Fibroblast of skin of left quadriceps (primary cell): ENCODE measurements around the gene HNRNPF.

Experiments
- DNase-seq, 2 experiments: peaks; one replicate each; pipeline ENCODE4 v3.0.0-alpha.2; 2013; ENCODE audit warnings: low read depth in 2 of 2

HNRNPF gene

DNA sequence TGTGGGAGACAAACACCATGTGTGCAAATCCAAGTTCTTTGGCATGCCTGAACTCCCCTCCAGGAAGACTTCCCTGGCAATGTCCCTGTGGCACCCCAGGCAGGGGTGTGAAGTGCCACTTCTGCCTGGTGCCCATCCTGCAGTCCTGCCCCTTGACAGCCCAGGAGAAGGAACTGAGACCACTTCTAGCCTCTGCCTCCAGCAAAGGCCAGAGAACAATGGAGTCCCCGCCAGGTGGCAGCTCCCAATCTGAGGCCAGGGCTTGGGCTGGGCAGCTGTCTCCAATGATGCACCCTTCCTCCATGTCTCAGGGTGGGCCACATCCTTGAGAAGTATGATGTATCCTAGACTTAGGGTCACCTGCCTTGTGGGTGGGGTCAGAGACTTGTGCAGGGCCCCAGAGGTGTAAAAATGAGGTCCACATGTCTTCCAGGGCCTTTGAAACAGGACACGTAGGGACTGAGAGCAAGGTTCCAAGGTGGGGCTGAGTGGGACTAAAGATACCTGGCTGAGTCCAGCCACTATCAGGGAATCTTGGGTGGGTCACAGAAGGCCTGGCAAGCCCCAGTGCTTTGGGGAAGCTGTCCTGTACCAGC is 32.1 kb downstream of the HNRNPF start:
- no peak for DNase-seq

DNA sequence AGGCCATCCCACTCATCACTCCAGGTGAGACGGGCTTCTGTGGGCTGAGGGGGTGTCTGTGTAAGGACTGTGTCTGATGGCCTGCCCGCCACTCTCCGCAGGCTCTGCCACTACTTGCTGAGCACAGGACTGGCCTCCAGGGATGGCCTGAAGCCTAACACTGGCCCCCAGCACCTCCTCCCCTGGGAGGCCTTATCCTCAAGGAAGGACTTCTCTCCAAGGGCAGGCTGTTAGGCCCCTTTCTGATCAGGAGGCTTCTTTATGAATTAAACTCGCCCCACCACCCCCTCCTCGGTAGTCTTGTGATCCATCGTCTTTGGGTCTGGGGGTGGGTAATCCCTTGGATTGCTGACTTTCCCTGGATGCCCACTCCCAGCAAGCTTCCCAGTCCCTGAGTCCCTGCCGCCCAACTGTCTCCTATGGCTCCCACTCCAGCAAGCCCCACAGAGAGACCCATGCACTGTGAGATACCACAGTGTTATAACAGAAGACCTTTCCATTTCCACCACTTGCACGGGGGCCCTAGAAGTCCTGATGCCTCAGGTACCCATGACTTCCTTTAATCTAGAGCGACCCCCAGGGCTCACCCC is 32.8 kb downstream of the HNRNPF start:
- no peak for DNase-seq

DNA sequence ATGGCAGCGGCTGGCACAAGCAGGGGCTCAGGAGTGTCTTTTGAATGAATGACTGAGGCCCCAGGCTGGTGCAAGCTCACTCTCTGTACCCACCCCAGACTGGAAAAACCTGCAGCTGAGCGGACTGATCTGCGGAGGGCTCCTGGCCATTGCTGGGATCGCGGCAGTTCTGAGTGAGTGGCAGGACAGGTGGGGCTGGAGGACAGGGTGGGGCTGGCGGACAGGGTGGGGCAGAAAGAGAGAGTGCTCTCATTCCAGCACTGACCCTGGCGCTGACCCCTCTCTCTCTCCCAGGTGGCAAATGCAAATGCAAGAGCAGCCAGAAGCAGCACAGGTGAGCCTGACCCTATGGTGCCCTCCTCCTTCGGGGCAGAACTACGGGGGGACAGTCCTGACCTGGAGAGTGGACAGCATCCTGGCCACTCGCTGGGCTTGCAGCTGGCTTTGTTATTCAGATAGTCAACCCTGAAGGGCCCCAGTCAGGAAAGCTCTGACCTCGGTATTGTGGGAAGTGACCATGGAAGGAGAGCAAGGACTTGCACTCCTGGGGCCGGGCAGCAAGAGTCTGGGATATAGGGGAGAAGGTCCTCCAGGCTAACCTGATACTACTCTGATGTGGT is 33.5 kb downstream of the HNRNPF start:
- DNase-seq, result no peak

DNA sequence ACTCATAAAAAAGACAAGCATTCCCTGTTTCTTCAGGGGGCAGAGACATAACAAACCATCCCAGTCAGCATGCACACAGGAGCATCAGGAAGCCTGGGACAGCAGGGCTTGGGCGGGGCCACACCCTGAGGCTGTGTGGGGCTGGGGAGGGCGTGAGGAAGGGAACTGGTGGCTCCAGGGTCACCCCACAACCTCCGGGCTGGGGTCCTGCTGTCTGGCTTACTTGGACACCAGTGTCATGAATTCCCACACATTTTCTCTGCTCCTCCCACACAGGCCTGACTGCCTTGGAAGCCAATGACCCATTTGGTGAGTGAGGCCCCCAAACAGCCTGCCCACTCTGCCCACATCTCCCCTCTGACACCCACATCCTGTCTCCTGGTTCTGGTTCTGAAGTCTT is 34.8 kb downstream of the HNRNPF start:
- DNase-seq, result no peak

DNA sequence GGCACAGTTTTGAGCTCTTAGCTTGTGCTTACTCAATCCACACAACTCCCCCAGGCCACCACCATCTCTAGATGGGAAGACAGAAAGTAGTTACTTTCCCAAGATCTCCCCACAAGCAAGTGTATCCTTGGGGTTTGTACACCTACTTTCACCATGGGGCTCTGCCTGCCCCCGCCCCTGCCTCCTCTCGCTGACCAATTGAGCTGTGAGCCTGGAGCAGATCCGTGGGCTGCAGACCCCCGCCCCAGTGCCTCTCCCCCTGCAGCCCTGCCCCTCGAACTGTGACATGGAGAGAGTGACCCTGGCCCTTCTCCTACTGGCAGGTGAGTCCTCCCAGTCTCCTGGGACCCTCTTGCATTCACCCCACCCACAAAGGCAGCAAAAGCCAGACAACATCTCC is 35.5 kb downstream of the HNRNPF start:
- no peak for DNase-seq

DNA sequence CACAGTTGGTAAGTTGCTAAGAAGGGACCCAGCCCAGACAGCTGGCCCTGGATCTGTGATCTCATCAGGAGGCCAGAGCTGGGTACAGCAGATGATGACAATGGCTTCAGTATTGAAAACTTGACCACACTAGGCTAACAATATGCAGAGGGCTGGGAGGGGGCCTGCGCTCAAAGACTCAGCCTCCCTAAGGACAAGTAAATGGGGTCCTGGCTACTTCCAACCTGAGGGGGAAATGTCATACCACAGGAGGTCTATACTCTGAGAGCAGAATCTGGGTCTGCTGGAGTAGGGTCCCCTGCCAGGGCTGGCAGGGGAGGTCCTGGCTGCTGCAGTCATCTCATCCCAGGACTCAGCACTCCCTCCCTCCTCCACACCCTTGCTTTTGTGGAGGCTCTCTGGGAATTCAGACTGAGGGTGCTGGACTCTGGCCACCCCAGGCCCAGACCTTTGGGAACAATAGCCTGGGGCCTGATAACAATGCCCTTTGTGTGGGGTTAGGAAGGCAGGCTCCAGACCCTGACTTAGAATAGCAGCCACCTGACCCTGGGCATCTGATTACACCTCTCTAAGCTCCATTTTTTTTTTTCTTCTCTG is 36.1 kb downstream of the HNRNPF start:
- no peak for DNase-seq

DNA sequence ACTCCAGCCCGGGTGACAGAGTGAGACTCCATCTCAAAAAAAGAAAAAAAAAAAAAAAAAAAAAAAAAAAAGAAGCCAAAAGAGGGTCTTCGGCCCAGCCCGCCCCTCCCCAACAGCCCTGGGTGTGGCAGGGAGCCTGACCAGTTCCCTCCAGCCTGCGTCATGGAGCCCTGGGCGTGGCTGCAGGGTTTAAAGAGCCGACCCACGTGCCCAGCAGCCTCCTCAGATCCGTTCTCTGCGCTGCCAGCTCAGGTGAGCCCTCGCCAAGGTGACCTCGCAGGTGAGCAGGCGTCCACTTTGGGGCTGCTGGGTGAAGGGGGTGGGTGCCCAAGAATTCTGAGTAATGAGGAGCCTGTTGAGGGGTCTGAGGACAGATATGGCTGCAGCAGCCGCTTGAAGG is 37.6 kb downstream of the HNRNPF start, which contains the start of gene FXYD4:
FXYD4 (plus strand) TSS at position 219 of the 400 bp plus-strand sequence. CDS start 2,111 bp downstream, outside the sequence.
- no peak for DNase-seq

DNA sequence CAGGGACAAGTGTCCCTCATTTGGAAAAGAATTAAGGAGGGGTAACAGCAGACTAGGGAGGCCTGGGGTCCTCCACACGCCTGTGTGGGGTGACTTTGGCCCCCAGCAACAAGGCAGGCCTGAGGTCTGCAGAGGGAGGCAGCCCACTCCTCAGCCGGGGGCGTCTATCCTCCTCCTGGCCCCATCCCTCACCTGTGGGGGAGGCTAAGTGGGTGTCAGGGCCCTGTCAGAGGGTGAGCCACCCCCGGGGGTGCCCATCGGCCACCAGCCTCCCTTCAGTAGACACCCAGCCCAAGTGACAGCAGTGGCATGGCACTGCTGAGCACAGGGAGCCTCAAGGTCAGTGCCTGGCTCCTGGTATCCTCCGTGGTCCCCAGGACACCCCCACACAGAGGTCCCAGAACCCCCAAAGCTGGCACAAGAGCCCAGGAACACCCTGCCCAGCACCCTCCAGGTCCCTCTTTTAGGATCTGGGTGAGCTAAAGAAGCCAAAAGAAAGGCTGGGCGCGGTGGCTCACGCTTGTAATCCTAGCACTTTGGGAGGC is 38.2 kb downstream of the HNRNPF start:
- no peak for DNase-seq

DNA sequence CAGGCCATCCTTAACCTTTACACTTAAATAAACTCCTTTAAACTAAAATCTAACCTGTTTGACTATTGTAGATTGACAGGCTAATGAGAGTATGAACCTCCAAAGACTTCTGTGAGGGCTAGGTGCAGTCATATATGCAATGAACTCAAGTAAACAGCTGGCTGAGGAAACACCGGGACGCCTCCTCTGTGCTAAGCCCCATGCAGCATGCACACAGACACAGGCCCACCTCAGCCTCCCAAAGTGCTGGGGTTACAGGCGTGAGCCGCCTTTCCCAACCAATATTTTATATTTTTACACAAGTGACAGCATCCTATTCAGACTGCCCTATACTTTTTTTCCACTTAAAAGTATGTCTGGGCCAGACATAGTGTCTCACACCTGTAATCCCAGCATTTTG is 39.1 kb downstream of the HNRNPF start:
- DNase-seq, result no peak

DNA sequence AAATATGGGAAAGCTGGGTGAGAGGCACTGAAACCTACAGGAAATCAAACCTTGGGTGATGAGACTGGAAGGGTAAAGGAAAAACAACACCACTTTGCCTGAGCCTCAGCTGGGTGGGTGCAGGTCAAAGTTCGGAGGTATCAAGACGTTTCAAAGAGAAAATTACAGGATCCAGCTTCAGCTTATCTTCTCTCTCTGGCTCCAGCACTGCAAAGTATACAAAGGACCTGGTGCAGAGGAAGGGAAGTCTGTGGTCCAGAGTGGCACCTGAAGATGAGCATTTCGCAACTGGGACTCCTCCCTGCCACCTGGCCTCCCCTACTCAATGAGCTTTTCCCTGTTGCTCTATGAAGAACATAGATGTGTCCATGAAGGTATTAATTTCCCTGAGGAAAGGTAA is 44.0 kb downstream of the HNRNPF start:
- DNase-seq, result no peak

DNA sequence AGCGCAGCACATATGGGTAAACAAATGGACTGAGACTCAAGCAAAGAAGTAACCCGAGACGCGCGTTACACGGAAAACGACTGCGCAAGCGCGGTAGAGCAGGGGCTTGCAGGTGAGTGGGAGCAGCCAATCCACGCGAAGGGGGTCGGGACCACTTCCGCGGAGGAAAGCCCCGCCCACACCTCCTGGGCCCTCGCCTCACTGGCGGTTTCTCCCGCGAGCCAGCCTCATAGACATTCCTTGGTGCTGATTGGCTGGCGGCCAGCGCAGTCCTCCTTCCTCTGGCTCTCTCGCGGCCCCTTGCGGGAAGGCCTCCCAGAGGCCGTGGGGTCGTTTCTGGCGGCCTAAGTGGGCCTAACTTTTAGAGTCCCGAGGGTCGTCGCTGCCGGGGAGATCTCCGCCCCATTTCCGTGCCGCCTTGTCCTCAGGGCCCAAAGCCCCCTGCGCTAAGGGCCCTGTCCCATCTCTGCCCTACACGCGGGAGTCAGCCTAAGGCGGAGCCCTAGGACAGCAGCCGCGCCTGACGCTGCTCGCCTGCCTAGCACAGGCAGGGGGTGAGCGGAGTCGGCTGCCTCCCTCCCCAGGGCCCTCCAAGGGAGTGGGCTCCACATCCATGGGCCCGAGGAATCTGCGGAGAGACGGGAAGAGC is 46.7 kb downstream of the HNRNPF start:
- DNase-seq, result peak; percentile 78 to 83

DNA sequence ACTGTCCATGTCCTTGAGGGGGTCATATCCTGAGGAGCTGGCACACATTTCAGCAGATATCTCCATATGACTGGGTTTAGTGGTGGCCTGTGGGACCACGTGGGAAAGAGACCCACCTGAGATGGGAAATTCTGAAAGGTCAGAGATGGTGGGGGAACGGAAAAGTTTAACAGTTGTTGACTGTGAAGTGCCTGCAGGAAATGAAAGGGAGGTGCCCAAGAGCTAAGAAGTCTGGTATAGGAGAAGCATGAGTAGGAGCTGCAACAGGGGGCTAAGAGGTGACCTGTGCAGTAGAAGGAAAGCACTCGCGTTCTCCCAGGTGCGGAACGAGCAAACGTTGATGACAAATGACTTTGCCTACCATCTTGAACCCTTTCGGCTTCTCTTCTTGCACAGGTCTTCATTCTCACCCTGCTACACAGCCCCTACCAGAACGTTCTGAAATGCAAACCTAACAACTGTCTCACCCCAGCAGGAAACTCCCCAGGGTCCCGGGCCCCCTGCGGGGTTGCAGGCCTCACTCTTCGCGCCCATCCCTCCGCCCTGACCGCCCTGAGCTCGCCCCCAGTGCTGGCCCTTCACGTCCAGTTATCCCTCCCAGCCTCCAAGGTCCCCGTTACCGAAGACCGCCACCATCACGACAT is 47.3 kb downstream of the HNRNPF start:
- no peak for DNase-seq

DNA sequence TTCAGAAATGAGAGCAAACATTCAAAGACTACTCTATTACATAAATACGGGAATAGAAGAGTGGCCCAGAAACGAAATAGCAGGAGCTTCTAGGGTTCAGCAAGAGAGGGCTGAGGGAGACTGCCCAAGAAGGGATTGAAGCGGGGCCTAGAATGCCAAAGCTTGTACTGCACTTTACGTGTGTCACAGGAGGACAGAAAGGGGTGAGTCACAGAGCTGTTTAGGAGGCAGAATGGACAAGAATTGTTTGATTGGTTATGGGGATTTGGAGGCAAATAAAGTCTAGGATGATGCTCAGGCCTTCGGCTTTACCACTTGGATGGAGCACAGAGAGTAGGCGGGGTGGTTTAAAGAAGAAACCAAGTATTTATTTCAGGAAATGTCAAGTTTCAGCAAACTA is 48.9 kb downstream of the HNRNPF start:
- DNase-seq, result no peak

DNA sequence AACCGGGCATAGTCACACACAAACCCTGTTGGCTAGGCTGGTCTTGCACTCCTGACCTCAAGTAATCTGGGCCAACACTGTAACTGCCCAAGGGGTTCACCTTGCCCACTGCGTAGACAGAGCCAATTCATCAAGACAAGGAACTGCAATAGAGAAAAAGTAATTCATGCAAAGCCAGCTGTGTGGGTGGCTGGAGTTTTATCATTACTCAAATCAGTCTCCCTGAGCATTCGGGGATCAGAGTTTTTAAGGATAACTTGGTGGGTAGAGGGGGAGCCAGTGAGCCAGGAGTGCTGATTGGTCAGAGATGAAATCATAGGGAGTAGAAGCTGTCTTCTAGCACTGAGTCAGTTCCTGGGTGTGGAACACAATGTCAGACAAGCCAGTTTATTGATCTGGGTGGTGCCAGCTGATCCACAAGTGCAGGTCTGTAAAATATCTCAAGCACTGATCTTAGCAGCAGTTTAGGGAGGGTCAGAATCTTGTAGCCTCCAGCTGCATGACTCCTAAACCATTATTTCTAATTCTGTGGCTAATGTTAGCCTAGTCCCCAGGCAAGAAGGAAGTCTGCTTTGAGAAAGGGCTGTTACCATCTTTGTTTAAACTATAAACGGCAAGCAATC is 53.1 kb downstream of the HNRNPF start:
- DNase-seq, result no peak

DNA sequence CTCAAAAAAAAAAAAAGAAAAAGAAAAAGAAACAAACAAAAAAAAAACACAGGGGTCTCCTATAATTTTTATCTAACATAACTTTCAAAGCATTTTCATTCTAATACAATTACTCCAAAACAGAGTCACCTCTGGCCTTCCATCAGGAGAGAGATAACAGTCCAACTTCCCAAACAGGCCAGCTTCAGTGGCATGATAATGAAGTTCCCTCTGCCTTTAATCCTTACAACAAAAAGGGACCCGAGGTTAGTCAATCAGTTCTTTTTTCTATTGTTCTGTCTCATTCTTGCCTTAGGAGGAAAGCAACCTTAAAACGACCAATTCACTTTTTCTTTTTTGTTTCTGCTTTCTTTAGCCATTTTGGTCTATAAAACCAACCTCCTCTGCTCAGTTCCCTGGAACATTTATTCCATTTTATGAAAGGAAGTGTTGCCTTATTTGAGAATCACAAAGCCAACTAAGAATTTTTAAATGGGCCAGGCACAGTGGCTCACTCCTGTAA is 54.1 kb downstream of the HNRNPF start:
- DNase-seq, result no peak

DNA sequence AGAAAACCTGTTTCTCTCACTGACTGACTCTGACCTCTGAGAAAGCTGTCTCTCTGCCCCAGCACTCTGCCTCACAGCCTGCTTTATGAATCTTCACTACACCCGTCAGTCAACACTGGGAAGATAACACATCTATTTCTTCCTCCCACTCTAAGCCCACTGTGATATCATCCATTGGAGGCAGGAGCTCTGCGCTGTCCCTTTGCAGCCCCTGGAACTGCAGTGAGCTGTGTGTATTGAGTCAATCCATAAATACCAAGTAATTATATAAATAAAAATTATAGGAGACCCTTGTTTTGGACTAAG is 54.7 kb downstream of the HNRNPF start:
- no peak for DNase-seq

DNA sequence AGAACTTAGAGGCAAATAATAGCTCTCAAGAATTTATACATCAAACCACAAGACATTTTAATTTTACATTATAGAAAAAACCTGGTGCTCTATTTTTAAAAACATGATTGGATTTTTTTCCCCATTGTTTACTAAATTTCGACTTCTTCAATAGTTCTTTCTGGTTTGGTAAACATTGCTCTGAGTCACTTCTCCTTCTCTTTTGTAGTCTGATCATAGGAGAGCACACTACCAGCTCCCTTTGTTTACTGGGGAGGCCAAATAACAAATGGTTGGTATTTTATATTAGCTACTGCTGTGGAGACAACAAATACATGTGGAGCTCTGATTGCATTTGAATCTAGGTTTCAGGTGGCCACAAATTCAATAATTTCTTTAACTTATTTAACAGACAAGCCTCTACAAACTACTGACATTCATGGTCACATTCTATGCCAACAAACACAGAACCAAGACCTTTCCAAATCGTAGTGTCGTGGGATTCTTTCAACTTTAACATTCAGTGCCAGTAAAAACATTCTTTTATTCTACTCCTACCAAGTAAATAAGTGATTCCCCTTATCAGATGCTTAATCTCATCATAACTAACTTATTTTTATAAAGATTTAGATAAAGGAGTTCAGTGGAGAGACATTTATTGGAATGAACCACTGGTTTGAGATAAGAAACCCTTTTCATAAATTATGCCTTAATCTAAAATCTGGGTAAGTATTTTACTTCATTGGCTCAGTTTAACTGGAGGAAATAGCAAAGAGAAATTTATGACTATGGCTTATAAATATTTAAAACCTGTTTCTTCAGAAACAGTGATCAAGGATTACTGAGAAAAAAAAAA is 55.3 kb downstream of the HNRNPF start:
- DNase-seq, result no peak

DNA sequence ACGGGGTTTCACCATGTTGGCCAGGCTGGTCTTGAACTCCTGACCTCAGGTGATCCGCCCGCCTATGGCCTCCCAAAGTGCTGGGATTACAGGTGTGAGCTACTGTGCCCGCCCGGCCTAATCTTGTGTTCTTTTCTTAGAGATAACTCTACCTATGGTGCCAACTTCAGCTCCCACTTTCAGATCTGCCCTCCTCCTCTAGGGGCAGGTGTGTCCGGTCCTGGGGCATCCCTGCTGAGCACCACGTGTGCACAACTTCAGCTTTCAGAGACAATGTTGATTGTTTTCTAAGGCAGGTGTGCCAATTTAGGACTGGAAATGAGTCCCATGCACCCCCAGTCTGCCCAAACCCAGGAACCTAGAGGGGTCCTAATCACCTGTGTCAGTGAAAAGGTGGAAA is 56.0 kb downstream of the HNRNPF start:
- DNase-seq, result no peak

DNA sequence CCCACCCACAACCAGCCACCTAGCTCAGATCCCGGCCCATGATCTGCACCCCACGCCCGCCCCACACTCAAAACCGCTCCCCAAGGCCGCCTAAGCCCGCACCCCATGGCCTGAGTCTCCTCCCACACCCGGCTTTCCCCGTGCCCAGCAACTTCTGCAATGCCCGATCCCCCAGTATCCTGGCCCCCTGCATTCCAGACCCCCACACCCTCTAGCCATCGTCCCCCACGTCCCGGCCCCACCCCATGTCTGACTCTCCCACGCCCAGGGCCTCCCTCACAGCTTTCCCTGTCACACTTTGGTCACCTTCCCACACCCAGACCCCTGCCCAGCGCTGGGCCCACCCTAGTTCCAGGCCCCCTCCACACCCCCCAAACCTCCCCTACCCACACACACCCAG is 57.7 kb downstream of the HNRNPF start:
- DNase-seq, result no peak

DNA sequence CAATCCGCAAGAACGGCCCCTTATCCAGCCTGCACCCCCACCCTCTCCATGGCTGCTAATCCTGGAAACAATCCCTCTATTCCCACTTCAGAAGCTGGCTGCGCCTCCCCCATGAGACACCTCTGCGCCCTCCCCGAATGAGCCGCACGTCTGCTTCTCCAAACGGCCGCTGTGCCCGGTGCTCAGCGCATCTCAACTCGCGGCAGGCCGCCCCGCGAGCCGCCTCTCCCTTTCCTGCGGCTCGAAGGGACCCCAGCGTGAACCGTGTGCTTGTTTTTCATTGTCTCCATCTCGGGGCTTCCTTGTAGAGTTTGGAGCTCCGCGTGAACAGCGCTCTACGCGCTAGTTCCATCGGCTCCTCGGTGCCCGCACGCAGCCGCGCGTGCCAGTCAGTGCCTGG is 58.3 kb downstream of the HNRNPF start:
- DNase-seq, result no peak
